ENCODE data around the gene SCAPER.

SCAPER gene, protein sequence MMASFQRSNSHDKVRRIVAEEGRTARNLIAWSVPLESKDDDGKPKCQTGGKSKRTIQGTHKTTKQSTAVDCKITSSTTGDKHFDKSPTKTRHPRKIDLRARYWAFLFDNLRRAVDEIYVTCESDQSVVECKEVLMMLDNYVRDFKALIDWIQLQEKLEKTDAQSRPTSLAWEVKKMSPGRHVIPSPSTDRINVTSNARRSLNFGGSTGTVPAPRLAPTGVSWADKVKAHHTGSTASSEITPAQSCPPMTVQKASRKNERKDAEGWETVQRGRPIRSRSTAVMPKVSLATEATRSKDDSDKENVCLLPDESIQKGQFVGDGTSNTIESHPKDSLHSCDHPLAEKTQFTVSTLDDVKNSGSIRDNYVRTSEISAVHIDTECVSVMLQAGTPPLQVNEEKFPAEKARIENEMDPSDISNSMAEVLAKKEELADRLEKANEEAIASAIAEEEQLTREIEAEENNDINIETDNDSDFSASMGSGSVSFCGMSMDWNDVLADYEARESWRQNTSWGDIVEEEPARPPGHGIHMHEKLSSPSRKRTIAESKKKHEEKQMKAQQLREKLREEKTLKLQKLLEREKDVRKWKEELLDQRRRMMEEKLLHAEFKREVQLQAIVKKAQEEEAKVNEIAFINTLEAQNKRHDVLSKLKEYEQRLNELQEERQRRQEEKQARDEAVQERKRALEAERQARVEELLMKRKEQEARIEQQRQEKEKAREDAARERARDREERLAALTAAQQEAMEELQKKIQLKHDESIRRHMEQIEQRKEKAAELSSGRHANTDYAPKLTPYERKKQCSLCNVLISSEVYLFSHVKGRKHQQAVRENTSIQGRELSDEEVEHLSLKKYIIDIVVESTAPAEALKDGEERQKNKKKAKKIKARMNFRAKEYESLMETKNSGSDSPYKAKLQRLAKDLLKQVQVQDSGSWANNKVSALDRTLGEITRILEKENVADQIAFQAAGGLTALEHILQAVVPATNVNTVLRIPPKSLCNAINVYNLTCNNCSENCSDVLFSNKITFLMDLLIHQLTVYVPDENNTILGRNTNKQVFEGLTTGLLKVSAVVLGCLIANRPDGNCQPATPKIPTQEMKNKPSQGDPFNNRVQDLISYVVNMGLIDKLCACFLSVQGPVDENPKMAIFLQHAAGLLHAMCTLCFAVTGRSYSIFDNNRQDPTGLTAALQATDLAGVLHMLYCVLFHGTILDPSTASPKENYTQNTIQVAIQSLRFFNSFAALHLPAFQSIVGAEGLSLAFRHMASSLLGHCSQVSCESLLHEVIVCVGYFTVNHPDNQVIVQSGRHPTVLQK (N-terminal part only)

DNA sequence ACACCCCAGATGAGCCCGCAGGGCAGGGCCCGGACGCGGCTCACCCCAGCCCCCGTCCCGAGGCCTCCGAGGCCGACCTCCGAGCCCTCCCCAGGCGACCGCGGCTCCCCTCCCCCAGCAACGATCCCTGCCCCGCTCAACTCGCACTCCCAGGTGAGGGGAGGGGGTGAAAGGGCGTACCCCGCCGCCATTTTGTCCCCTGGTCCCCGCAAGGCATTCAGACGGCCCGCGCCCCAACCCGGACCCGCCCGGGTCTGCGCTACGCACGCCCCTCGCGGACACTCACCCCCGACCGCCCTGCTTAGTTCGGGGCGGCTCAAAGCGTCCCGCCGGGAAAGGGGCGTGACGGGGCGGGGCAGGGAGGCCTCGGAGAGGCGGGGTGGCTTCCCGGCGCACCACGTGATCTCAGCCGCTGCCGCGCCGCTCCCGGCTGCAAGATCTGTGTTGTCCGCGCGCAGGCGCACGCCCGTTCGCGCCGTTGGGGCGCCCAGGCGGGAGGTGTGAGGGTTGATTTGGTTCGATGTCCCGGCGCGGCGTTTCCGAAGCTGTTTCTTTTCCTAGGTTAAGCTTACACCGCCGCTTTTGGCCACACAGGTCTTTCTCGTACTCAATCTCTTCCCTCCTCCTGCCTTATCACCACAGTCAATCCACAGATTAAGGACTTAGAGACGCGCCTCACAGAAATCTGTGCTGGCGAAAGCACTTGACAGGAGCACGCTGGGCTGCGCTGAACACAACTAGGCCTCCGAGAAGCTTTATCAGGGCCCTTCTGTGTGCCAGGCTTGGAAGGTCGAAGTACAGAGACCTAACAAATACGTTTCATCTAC is at the start of gene SCAPER:
TSS of gene SCAPER (minus strand) at position 328 of the 827 bp plus-strand sequence. CDS start 21,523 bp downstream, outside the sequence.
- DNase-seq (ENCODE audit: low spot score) (peak; percentile 64), FAIRE-seq (no peak)

DNA sequence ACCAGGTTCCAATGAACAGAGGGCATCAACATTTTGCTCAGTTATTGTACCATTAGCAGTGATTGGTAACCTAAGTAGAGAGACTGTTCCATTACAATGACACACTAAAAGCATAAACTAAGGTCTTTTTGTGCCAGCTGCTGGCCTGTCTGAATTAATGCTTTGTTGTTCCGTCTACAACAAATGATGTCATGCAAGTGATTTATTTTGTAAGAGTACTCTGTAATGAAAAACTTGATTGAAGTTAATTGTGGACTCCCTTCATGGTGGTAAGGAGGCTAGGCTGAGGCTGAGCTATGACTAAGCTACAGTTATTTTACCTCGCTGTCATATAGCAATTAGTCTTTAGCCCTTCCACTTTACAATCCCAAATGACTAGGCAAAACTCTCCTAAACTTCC is 49.6 kb upstream of the SCAPER start:
- FAIRE-seq (no peak), DNase-seq (ENCODE audit: low spot score) (no peak)

DNA sequence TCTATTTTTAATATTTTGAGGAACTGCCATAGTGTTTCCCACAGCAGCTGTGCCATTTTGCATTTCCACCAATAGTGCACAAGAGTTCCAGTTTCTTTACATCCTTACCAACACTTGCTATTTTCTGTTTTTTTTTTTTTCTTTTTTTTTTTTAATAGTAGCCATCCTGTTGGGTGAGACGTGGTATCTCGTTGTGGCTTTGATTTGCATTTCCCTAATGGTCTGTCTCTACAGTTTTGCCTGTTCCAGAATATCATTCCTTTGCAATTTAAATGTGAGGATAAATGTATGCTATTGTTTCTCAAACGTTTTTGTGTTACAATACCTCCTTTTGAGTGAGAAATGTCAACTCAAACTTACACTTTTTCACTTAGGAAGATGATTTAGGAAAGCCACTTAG is 48.8 kb upstream of the SCAPER start:
- FAIRE-seq: no peak
- DNase-seq (ENCODE audit: low spot score): no peak

DNA sequence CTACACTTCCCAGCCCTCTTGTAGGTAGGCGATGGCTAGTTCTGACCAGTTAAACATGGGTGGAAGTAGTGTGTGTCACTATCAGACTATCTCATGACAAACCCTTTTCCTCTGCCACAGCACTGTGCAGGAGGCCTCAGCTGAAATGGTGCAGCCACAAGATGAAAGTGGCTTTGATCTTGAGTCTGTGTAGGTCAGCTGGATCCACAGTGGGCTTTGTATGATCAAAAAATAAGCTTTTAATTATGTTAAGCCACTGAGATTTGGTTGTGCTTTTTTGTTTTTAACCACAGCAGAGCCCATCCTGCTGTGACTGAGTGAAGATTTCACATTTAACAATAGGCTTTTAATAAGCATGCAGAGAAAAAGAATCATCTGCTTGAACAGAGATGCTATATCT is 46.1 kb upstream of the SCAPER start:
- FAIRE-seq (no peak), DNase-seq (ENCODE audit: low spot score) (no peak)

DNA sequence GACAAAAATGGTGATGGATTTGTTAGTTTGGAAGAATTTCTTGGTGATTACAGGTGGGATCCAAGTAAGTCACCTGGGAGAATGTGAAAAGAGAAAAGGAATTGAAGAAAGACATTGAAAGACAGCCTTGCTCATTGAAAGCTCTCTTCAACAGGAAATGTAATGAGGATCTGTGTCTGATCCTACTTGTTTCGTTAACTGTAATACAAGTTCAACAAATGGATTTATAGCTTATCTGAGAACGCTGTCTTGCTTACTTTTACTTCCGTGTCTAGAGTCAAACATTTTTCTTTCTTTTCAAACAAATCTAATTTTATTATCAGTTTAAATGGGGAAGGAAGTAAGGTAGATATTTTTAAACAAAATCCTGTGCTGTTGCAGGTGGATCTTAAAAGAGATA is 42.3 kb upstream of the SCAPER start:
- DNase-seq (ENCODE audit: low spot score) (no peak), FAIRE-seq (no peak)

DNA sequence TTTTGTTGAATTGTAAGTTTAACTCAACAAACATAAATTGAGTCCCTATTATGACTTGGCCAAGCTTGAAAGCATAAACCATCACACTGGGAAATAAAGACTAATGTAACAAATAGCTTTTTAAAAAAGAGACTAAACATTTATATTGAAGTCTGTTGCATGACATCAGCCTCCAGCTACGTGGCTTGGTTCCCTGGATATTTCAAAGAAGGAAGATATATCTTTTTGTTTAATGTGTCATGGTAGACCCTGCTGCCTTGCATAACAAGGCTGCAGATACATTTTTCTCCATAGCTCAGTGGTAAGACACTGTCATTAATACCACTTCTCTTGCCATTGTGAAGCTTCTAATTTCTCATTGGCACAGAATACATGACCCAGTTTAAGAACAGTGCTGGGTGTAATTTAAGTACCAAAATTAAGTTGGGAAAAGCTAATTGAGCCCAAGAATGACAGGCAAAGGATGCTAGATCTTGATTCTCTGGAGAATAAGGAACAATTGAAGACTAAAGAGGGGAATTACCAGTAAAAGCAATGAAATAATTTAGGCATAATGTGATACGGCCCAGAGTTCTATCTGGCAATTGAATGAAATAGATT is 40.5 kb upstream of the SCAPER start:
- FAIRE-seq (no peak), DNase-seq (ENCODE audit: low spot score) (no peak)

DNA sequence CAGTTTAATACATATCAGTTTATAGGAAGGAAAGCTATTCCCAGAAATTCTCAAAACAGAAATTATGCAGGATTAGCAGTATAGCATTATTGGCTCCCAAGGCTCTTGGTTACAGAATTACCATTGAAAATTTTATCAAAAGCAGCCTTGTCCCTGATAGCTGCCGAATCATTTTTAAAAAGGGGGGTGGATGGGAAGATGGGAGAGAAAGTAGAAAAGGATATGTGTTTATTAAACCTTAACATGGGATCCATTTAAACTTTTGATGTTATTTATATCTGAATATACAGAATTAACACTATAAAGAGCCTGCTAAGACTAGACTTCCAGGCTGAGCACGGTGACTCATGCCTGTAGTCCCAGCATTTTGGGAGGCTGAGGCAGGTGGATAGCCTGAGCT is 37.2 kb upstream of the SCAPER start:
- DNase-seq (ENCODE audit: low spot score) (no peak), FAIRE-seq (no peak)

DNA sequence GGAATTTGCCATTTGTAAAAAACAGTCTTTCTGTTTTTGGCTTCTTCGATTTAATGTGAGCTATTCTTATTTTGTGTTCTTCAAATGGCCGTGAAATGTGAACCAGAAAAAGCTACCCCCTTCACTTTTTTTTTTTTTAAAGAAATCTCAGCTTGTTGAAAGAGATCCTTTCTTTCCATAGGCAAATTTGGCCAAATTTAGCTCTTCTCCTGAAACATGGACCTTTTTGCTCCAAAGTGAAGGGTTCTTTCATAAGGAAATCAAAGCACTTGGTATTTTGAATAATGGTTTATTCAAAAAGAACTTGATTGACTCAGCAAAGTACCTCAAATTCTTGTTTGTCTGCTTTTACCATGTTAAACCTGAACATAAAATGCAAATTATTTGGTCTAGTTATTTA is 36.5 kb upstream of the SCAPER start:
- FAIRE-seq (no peak), DNase-seq (ENCODE audit: low spot score) (no peak)

DNA sequence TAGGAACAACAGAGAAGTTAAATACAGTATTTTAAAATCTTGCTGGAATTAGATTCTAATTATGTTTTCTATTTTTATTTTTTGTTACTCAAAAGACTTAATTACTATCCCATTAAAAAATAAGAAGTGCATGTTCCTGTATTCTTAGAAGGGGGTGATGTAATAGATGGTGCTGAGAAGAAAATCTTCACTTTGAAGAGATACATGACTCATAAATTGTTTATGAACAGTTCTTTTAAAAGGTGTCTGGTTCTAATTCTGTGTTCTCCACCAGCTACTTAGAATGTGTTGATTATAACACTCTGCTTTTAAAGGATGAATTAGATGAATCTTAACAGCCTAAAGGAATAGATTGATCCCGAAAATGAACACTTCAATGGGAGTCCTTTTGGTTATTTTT is 34.6 kb upstream of the SCAPER start:
- no peak for FAIRE-seq
- DNase-seq (ENCODE audit: low spot score): no peak

DNA sequence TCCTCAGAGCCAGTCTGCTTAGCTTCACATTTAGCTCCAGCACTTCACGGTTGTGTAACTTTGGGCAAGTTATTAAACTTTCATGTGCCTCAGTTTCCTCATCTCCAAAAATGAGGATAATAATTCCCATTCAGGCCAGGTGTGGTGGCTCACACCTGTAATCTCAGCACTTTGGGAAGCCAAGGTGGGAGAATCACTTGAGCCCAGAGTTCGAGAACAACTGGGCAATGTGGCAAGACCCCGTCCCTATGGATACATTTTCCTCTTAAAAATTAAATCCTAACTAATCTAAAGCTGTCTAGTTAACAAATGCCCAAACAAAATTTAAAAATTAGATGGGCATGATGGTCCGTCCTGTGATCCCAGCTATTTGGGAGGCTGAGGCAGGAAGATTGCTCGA is 33.6 kb upstream of the SCAPER start:
- FAIRE-seq (no peak), DNase-seq (ENCODE audit: low spot score) (no peak)

DNA sequence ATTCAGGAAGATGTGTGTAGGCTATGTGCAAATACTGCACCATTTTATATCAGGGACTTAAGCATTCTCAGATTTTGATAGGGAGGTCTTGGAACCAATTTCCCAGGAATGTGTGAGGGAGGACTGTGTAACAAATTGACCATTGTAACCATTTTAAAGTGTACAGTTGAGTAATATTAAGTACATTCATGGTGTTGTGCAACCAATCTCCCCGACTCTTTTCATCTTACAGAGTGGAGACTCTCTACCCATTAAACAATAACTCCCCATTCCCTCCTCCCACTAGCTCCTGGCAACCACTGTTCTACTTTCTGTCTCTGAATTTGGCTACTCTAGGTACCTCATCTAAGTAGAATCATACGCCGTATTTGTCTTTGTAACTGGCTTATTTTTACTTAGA is 31.5 kb upstream of the SCAPER start:
- no peak for FAIRE-seq

DNA sequence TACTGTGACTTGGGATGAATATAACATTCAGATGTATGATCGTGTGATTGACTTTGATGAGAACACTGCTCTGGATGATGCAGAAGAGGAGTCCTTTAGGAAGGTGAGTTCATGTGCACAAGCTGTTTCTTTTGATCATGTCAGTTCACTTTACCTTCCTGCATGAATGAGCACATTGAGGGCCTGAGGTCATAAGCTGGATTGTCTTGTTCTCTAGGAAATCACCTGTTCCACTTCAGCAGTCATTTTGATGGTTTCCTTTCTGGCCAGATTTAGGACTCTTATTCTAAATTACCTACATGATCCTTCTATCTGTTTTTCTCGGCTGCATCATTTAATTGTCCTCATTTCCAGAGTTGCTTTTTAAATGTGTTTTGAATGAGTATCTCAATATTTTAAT is 30.5 kb upstream of the SCAPER start:
- FAIRE-seq (peak; percentile 53), DNase-seq (ENCODE audit: low spot score) (peak; percentile 44)

More for the DNA sequence above, 31.5 kb upstream of the SCAPER start:
- no peak for DNase-seq (ENCODE audit: low spot score)

DNA sequence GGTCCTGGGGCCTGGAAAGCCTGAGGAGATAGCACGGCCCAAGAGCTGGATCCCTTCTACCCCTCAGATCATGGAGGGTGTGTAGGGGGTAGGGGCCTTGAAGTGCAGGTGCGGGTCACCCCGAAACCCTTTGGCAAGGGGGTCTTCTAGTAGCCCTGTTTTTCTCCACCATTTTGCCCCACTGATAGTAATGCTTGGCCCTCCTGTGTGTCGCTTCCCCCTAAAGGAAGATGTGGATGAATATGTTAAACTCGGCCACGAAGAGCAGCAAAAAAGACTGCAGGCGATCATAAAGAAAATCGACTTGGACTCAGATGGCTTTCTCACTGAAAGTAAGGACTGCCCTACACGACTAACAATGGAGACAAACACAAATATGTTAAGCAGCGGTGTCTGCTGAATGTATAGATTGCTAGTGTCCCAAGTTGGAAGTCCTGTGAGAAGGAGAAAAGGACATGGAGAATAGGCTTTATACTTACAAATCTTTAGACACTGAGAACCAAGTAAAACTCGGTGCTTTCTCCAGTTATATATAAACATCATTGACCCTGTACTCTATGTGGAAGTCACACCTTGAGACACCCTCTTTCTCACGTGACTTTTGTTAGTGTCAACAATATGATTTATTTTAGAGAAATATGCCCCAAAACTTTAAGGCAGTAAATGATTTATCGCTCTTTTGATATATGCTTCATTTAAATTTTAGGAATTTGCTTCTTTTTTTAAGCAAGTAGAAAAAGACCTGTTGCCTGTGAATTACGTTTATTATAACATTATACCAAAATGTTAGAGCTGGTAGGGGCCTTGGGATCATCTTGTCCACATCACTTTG is 27.2 kb upstream of the SCAPER start:
- DNase-seq (ENCODE audit: low spot score) (no peak), FAIRE-seq (no peak)

DNA sequence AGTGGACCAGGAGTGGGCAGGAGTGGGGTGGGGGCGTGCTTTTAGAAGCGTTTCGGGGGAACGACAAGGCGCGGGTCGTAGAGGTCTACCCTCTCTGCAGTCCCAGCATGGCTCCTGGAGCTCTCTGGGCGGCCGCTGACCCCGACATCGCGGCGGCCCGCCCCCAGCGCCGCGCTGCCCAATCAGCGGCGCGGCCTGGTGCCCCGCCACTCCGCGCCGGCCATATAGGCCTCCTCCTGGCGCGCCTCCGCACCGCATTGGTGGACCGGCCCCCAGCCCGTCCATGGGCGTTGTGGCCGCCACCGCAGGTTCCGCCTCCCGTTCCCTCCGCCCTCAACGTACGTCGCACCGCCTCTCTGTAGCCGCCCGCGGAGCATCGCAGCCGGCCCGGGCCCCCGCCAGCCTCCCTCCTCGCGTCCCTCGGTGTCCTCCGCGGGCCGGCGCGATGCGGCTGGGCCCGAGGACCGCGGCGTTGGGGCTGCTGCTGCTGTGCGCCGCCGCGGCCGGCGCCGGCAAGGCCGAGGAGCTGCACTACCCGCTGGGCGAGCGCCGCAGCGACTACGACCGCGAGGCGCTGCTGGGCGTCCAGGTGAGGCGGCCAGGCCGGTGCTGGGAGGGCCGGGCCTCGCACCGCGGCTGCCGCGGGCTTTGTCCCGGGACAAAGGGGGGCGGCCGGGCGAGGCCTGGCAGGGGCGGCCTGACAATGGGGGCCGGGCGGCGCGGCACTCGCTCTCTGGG is 26.4 kb upstream of the SCAPER start, which contains the start of gene RCN2:
TSS of gene RCN2 (plus strand) at position 353 of the 738 bp plus-strand sequence. CDS start at position 446, 93 bp downstream.
- no peak for FAIRE-seq
- DNase-seq (ENCODE audit: low spot score): peak; percentile 82

DNA sequence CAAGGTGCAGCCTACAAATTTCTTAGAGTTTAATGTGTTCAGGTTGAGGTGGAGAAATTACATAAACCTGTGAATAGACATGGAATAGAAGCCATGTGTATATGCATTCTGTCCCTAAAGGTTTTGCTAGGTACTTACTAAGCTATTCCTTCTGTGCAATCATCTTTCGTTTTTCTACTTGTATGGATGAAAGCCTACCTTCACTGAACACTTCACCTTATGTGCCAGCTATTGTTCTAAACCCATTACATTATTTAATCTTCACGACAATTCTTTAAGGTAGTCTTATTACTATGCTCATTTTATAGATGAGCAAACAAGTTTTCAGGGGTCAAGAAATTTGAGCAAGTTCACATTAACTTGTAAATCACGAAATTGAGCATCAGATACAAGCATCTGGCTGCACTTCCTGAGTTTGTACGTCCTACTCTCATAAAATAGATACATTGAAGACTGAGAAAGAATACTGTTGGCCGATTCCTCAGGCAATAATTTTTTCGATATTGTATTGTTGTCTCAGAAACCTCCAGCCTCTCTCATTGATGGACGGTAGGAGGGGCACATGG is 25.8 kb upstream of the SCAPER start:
- DNase-seq (ENCODE audit: low spot score) (no peak), FAIRE-seq (no peak)

DNA sequence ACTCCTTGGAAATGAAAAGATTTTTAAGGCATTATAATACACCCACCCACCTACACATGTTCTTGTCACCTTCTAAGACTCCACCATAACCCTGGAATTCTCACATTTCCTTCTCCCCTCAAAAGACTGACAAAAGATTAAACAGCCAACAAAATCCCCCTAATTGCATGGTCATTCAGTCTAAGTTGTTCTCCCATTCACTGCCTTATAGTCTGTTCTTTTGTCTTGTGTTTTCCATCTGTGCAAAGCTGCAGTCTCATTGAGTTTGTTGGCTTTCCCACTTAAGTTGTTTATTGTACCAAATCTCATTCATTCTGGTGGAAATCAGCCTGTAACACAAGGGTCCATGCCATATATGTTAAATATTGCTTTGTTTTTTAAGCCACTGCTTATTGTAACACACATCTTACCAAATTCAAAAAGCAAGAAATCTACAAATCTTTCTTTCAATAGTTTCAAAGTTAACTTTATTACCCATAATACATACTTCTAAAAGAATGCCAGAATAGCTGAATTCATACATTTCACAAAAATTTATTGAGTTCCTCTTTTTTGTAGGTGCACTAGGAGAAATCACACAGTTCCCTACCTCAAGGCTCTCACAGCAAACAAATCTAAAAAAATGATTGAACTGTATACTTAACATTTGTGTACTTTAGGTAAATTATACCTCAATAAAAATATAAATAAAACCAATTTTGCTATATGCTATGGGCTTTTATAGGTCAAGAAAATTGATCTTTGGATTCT is 24.0 kb upstream of the SCAPER start:
- DNase-seq (ENCODE audit: low spot score) (no peak), FAIRE-seq (no peak)

DNA sequence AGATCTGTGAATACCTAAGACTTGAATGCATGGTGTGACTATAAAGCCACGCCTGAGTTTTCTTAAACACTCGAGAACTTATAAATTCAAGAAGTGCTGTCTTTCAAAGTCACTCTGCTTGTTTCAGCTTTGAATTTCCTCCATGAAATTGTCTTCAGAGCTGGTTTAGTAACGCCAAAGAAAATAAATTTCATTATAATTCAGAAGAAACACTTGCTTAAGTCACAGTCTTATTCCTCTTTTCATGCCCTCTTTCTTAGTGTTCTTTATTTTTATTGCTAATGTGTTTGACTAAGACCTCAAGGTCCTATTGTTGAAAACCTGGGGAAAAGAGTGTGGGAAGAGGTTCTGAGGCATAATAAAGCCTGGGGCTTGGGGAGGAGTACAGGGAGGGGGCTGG is 23.1 kb upstream of the SCAPER start:
- DNase-seq (ENCODE audit: low spot score) (no peak), FAIRE-seq (no peak)

DNA sequence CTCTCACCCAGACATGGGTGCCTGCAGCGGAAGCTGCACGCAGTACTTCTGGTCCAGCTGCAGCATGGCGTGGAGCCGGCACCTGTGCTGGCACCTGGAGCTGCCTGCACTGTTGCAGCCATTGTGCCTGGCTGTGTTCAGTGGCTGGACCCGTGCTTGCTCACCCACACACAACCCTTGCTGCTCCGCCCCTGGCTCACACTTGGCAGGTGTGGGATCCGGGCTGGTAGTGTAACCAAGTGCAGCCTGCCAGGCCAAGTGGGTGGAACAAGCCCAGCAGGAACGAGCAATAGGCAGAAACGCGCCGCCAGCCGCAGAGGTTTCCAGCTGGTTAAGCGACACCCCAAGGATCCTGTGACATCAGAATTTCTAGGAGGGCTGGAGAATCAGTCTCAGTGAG is 11.2 kb upstream of the SCAPER start:
- FAIRE-seq (no peak), DNase-seq (ENCODE audit: low spot score) (no peak)

Data from RCC 7860 (cell line).